H1 (cell line): Measurements from ENCODE around the gene ITGA4. TPM values are rescaled to one million over a fixed set of nuclear protein-coding genes. Genes with fewer than 3 reads are reported as not detected.

Source experiments
- CTCF ChIA-PET: fragments of 300-600 bp; sonication (Branson Sonifier 250); formaldehyde crosslinking; loops from one replicate; lab custom pipeline; 2021; ENCODE audit not compliant: partially characterized antibody; lab: Charles Lee
- POLR2A ChIA-PET: fragments of 300-600 bp; sonication (Branson Sonifier 250); formaldehyde crosslinking; loops from one replicate; lab custom pipeline; 2021; ENCODE audit warnings: inconsistent platforms; ENCODE audit not compliant: partially characterized antibody; lab: Charles Lee
- DNase-seq, 2 experiments: peaks; one replicate each; pipeline versions ENCODE4 v3.0.0 to v3.0.0-alpha.2; 2010 to 2022; ENCODE audit warnings: low spot score in 2 of 2, low read depth in 1 of 2, mixed read lengths in 1 of 2
- FAIRE-seq: peaks from 2 replicates; lab custom pipeline; 2011; peaks lifted over from hg19 to GRCh38; lab: Jason Lieb, UNC
- H2AFZ ChIP-seq: 2 replicates; pipeline ENCODE4 v1.8.1; 2012; ENCODE audit warnings: low read length, inconsistent platforms
- H2AK5ac ChIP-seq: 2 replicates; pipeline ENCODE4 v1.6.1; 2013; ENCODE audit warnings: low read depth, low read length
- H2BK120ac ChIP-seq: replicated peaks from 2 replicates; pipeline ENCODE3; 2013; ENCODE audit warnings: low read depth, low read length, inconsistent platforms
- H2BK12ac ChIP-seq: 2 replicates; pipeline ENCODE4 v1.6.1; 2013; ENCODE audit warnings: low read depth, low read length
- H2BK15ac ChIP-seq: 2 replicates; pipeline ENCODE4 v1.6.1; 2013; ENCODE audit warnings: low read length
- H2BK20ac ChIP-seq: 2 replicates; pipeline ENCODE4 v1.6.1; 2013; ENCODE audit warnings: low read length
- H2BK5ac ChIP-seq: 2 replicates; pipeline ENCODE4 v1.6.1; 2013; ENCODE audit warnings: low read depth, low read length
- H3K14ac ChIP-seq: 2 replicates; pipeline ENCODE4 v1.6.1; 2013; ENCODE audit warnings: inconsistent platforms; ENCODE audit not compliant: insufficient read length
- H3K18ac ChIP-seq: 2 replicates; pipeline ENCODE4 v1.6.1; 2013; ENCODE audit warnings: low read length; ENCODE audit errors: extremely low read depth
- H3K23ac ChIP-seq: 2 replicates; pipeline ENCODE4 v1.6.1; 2013; ENCODE audit warnings: inconsistent platforms; ENCODE audit not compliant: insufficient read length
- H3K23me2 ChIP-seq: 2 replicates; pipeline ENCODE4 v1.6.1; 2013; ENCODE audit warnings: low read depth, low read length
- H3K27ac ChIP-seq: 2 replicates; pipeline ENCODE4 v1.6.1; 2011; ENCODE audit warnings: low read depth, low read length, inconsistent platforms
- H3K27me3 ChIP-seq, 4 experiments: replicated peaks in 1 of 4; 1 replicate in 1 of 4; 2 replicates in 3 of 4; pipeline versions ENCODE4 v1.6.1 to v1.8.1; 2011 to 2013; ENCODE audit warnings: low read length in 3 of 4, mild to moderate bottlenecking in 3 of 4, inconsistent platforms in 2 of 4, mixed read lengths in 2 of 4, moderate library complexity in 1 of 4; ENCODE audit not compliant: control insufficient read depth in 3 of 4, insufficient read depth in 3 of 4; ENCODE audit errors: extremely low read depth in 1 of 4
- H3K36me3 ChIP-seq, 4 experiments: 2 replicates each; pipeline versions ENCODE4 v1.6.1 to v1.8.1; 2011 to 2013; ENCODE audit warnings: mild to moderate bottlenecking in 4 of 4, low read length in 3 of 4, moderate library complexity in 2 of 4, control low read depth in 1 of 4, inconsistent platforms in 1 of 4; ENCODE audit not compliant: insufficient read depth in 4 of 4, control insufficient read depth in 2 of 4
- H3K4ac ChIP-seq: replicated peaks from 2 replicates; pipeline ENCODE3; 2013; ENCODE audit warnings: low read length, low read depth, mixed read lengths, inconsistent platforms; ENCODE audit not compliant: insufficient read length
- H3K4me1 ChIP-seq, 4 experiments: replicated peaks in 1 of 4; 1 replicate in 1 of 4; 2 replicates in 3 of 4; pipeline versions ENCODE4 v1.6.1 to v1.8.1; 2011 to 2013; ENCODE audit warnings: low read length in 3 of 4, inconsistent platforms in 2 of 4, mixed read lengths in 1 of 4; ENCODE audit not compliant: insufficient read depth in 4 of 4, control insufficient read depth in 3 of 4
- H3K4me2 ChIP-seq, 2 experiments: 2 replicates each; pipeline versions ENCODE4 v1.6.1 to v1.8.1; 2011 to 2013; ENCODE audit warnings: low read depth in 2 of 2, low read length in 2 of 2, control low read depth in 1 of 2, inconsistent platforms in 1 of 2, mild to moderate bottlenecking in 1 of 2; ENCODE audit not compliant: insufficient read depth in 1 of 2
- H3K4me3 ChIP-seq, 4 experiments: fragments of 200-600, 300-600 bp in 1 of 4; sonication (generic), shearing (Covaris generic), sonication (Bioruptor Twin) in 1 of 4; 2 replicates each; pipeline versions ENCODE4 v1.5.1 to v1.8.1; 2011 to 2016; ENCODE audit warnings: low read length in 4 of 4, low read depth in 3 of 4, control low read depth in 2 of 4, inconsistent platforms in 2 of 4, mild to moderate bottlenecking in 2 of 4, mixed read lengths in 1 of 4, moderate library complexity in 1 of 4; ENCODE audit not compliant: insufficient read depth in 2 of 4; ENCODE audit errors: extremely low read depth in 1 of 4
- H3K56ac ChIP-seq: replicated peaks from 2 replicates; pipeline ENCODE3; 2013; ENCODE audit warnings: low read depth, mild to moderate bottlenecking, mixed read lengths, low read length, inconsistent platforms; ENCODE audit not compliant: insufficient read length
- H3K79me1 ChIP-seq: 2 replicates; pipeline ENCODE4 v1.6.1; 2013; ENCODE audit warnings: low read depth, low read length, control low read depth
- H3K79me2 ChIP-seq, 2 experiments: 2 replicates each; pipeline versions ENCODE4 v1.6.1 to v1.8.1; 2012 to 2013; ENCODE audit warnings: low read length in 2 of 2, mild to moderate bottlenecking in 2 of 2, inconsistent platforms in 1 of 2; ENCODE audit not compliant: insufficient read depth in 2 of 2, control insufficient read depth in 1 of 2
- H3K9ac ChIP-seq, 4 experiments: replicated peaks in 1 of 4; 1 replicate in 1 of 4; 2 replicates in 3 of 4; pipeline versions ENCODE4 v1.6.1 to v1.8.1; 2011 to 2013; ENCODE audit warnings: low read depth in 3 of 4, low read length in 3 of 4, control low read depth in 2 of 4, mild to moderate bottlenecking in 2 of 4, moderate library complexity in 2 of 4, inconsistent platforms in 1 of 4; ENCODE audit errors: extremely low read depth in 1 of 4
- H3K9me3 ChIP-seq, 2 experiments: 2 replicates each; pipeline versions ENCODE4 v1.6.1 to v1.8.1; 2012 to 2013; ENCODE audit warnings: mild to moderate bottlenecking in 2 of 2, moderate library complexity in 2 of 2, control low read depth in 1 of 2, inconsistent platforms in 1 of 2, low read depth in 1 of 2, low read length in 1 of 2, mixed read lengths in 1 of 2; ENCODE audit not compliant: insufficient read depth in 2 of 2
- H4K20me1 ChIP-seq, 2 experiments: replicated peaks in 1 of 2; 2 replicates each; pipeline versions ENCODE3 to v1.8.1; 2011 to 2013; ENCODE audit warnings: inconsistent platforms in 2 of 2, low read length in 2 of 2, mild to moderate bottlenecking in 1 of 2; ENCODE audit not compliant: insufficient read depth in 2 of 2, control insufficient read depth in 1 of 2
- H4K5ac ChIP-seq: 2 replicates; pipeline ENCODE4 v1.6.1; 2013; ENCODE audit warnings: low read length, low read depth, mixed read lengths, inconsistent platforms; ENCODE audit not compliant: insufficient read length
- H4K8ac ChIP-seq: 2 replicates; pipeline ENCODE4 v1.8.0; 2013; ENCODE audit warnings: mild to moderate bottlenecking, moderate library complexity, low read length, inconsistent platforms; ENCODE audit not compliant: insufficient read depth; ENCODE audit errors: extremely low read depth
- H4K91ac ChIP-seq: replicated peaks from 2 replicates; pipeline ENCODE3; 2013; ENCODE audit warnings: low read length, mixed read lengths, inconsistent platforms; ENCODE audit not compliant: insufficient read length
- HDAC2 ChIP-seq, 2 experiments: fragments of 300-600 bp in 1 of 2; sonication (generic) in 1 of 2; IDR thresholded peaks; 2 replicates each; pipeline ENCODE4 v1.6.1; 2011 to 2012; ENCODE audit warnings: low read depth in 2 of 2, low read length in 2 of 2, mild to moderate bottlenecking in 2 of 2, moderate library complexity in 2 of 2, borderline replicate concordance in 1 of 2, inconsistent platforms in 1 of 2
- RAD21 ChIP-seq, 2 experiments: IDR thresholded peaks in 1 of 2; conservative IDR thresholded peaks in 1 of 2; 2 replicates each; pipeline ENCODE4 v1.6.1; 2011; ENCODE audit warnings: low read depth in 2 of 2, low read length in 2 of 2, improper control_type of control experiment in 1 of 2, inconsistent platforms in 1 of 2, mild to moderate bottlenecking in 1 of 2, moderate library complexity in 1 of 2
- WGBS, 2 experiments: shearing (Covaris generic) in 1 of 2; methylation state at CpG; one replicate each; pipeline versions ENCODE4 v1.1.6 to v1.1.7; 2013 to 2015; ENCODE audit warnings: low lambda C conversion rate in 2 of 2, mixed read lengths in 2 of 2, inconsistent platforms in 1 of 2, low coverage in 1 of 2, missing lambda C conversion rate in 1 of 2; ENCODE audit not compliant: insufficient replicate concordance in 2 of 2, insufficient coverage in 1 of 2, insufficient read length in 1 of 2; ENCODE audit errors: extremely low coverage in 1 of 2, missing lambda C conversion rate in 1 of 2; 5-methylcytosine and 5-hydroxymethylcytosine counted together
- polyA plus RNA-seq, 7 experiments: library from polyadenylated mRNA; depleted of rRNA in 3 of 7; stranded (reverse) in 5 of 7; unstranded in 2 of 7; fragments of >200 nt in 5 of 7; fragments of 200-250 nt in 2 of 7; gene quantifications; 1 replicate in 5 of 7; 2 replicates in 1 of 7; 4 replicates in 1 of 7; pipeline versions ENCODE4 v1.2.1 to v1.2.3, GENCODE V29; 2011 to 2013; ENCODE audit warnings: missing spikeins in 2 of 7, mixed read lengths in 2 of 7
- total RNA-seq: library from RNA; stranded (reverse); fragmentation: NEBNext Ultra II Directional; extraction: Animal tissue kit (Norgen Biotek cat#: 25700); gene quantifications from 2 replicates; pipeline ENCODE4 v1.2.1, GENCODE V29; 2021
- TF ChIP-seq, protein P1 (sequence below), 3 experiments: IDR thresholded peaks; 1 replicate in 2 of 3; 2 replicates in 1 of 3; pipeline versions ENCODE4 v1.5.1 to v1.6.1; 2011; ENCODE audit warnings: low read length in 3 of 3, mild to moderate bottlenecking in 3 of 3, inconsistent platforms in 2 of 3, low read depth in 1 of 3, moderate library complexity in 1 of 3; ENCODE audit not compliant: insufficient read depth in 1 of 3; ENCODE audit errors: control extremely low read depth in 1 of 3

ITGA4 gene
- total and polyA plus RNA-seq, 2 of the 8 experiments (the other 6 are each of a cell fraction or from before 2014, with no cell fraction given) = 0.60 to 2.1 TPM

DNA sequence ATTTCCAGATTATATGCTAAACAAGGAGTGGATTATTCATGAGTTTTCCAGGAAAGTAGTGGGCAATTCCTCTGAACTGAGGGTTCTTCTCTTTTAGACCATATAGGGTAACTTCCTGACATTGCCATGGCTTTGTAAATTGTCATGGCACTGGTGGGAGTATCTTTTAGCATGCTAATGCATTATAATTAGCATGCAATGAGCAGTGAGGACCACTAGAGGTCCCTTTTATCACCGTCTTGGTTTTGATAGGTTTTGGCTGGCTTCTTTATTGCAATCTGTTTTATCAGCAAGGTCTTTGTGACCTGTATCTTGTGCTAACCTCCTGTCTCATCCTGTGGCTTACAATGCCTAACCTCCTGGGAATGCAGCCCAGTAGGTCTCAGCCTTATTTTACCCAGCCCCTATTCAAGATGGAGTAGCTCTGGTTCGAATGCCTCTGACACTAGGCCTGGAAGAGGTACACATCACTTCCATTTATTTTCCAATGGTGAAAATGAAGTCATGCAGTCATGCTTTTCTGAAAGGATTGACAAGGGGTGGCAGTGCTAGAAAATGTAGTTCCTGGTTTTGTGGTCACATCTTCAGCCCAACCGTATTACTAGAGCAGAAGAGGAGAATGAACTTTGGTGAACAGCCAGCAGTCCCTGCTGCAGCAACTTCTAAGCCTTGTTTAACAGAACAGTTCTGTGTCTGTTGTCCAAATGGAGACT is 26.6 kb upstream of the ITGA4 start:
- no peak overlapping the region for H2BK120ac ChIP-seq
- DNase-seq = no peak
- no peak overlapping the region for H2BK15ac ChIP-seq
- H3K9ac ChIP-seq = no peak overlapping the region
- H2BK5ac ChIP-seq = no peak overlapping the region
- no peaks in the 10 kb centered on the region for H3K79me1 ChIP-seq
- H4K8ac ChIP-seq = no peak overlapping the region
- no peak overlapping the region for H4K91ac ChIP-seq
- no peak overlapping the region for H3K18ac ChIP-seq
- H4K5ac ChIP-seq = no peak overlapping the region
- no peaks in the 10 kb centered on the region for H3K79me2 ChIP-seq
- no peak overlapping the region for H3K56ac ChIP-seq
- no peaks in the 10 kb centered on the region for H4K20me1 ChIP-seq
- H3K14ac ChIP-seq = no peak overlapping the region
- H3K4ac ChIP-seq = no peak overlapping the region
- H3K23ac ChIP-seq = no peak overlapping the region
- POLR2A ChIA-PET = no interaction called here
- CTCF ChIA-PET = interaction anchor here (0.6 to 2.0 kb wide), 15 partner anchors 9 to 910 kb away, joined by 3 to 9 read pairs (median 3); no protein-coding TSS in a partner anchor
- no peak overlapping the region for H3K27ac ChIP-seq
- H3K23me2 ChIP-seq = no peaks in the 10 kb centered on the region
- H3K4me2 ChIP-seq = no peak overlapping the region
- no peak overlapping the region for H2AK5ac ChIP-seq
- H3K4me3 ChIP-seq = no peak overlapping the region
- 98% methylated on average over 3 of the region's 3 CpGs; no CpG with 5 or more reads in 1 of the 2 experiments for WGBS, 2 experiments
- H2BK12ac ChIP-seq = no peak overlapping the region
- no peak overlapping the region for H2AFZ ChIP-seq
- FAIRE-seq = no peak
- H3K4me1 ChIP-seq = no peaks in the 10 kb centered on the region
- no peaks in the 10 kb centered on the region for H3K36me3 ChIP-seq
- no peak overlapping the region for H2BK20ac ChIP-seq
- no peaks in the 10 kb centered on the region for H3K9me3 ChIP-seq
- TF ChIP-seq HDAC2 (IDR thresholded peaks at IDR 0.05; ENCODE audit: borderline replicate concordance in 1 of 2, low read depth in 2 of 2, low read length in 2 of 2) = no peak
- TF ChIP-seq, protein P1, sequence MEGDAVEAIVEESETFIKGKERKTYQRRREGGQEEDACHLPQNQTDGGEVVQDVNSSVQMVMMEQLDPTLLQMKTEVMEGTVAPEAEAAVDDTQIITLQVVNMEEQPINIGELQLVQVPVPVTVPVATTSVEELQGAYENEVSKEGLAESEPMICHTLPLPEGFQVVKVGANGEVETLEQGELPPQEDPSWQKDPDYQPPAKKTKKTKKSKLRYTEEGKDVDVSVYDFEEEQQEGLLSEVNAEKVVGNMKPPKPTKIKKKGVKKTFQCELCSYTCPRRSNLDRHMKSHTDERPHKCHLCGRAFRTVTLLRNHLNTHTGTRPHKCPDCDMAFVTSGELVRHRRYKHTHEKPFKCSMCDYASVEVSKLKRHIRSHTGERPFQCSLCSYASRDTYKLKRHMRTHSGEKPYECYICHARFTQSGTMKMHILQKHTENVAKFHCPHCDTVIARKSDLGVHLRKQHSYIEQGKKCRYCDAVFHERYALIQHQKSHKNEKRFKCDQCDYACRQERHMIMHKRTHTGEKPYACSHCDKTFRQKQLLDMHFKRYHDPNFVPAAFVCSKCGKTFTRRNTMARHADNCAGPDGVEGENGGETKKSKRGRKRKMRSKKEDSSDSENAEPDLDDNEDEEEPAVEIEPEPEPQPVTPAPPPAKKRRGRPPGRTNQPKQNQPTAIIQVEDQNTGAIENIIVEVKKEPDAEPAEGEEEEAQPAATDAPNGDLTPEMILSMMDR (IDR thresholded peaks at IDR 0.05; ENCODE audit: control extremely low read depth in 1 of 3, insufficient read depth in 1 of 3, low read depth in 1 of 3, low read length in 3 of 3) = peak in 2 of 3 experiments; percentile 28 to 43; a peak in 3 of 4 replicates
- TF ChIP-seq RAD21 (IDR thresholded peaks at IDR 0.05 in 1 of 2, conservative IDR thresholded peaks at IDR 0.05 in 1 of 2; ENCODE audit: low read depth in 2 of 2, low read length in 2 of 2) = peak in 1 of 2 experiments; percentile 28; a peak in 2 of 4 replicates
- H3K27me3 ChIP-seq = no peaks in the 10 kb centered on the region; a peak in 1 of 7 replicates
